ENCODE results near the gene PLEKHG3. TPM values are rescaled to one million over a fixed set of nuclear protein-coding genes. Genes with fewer than 3 reads are reported as not detected.

Gene PLEKHG3
- total RNA-seq, 1 donor from 2014 or later: 5.5 TPM

- Mint-ChIP-seq H3K27ac (no peak overlapping the region), H3K36me3 (ENCODE audit: low read depth) (peaks cover 2% of the 10 kb centered on the region)
Observed at GRCh38 chr14:64761441-64762043, 57.3 kb downstream of the PLEKHG3 start.

DNA sequence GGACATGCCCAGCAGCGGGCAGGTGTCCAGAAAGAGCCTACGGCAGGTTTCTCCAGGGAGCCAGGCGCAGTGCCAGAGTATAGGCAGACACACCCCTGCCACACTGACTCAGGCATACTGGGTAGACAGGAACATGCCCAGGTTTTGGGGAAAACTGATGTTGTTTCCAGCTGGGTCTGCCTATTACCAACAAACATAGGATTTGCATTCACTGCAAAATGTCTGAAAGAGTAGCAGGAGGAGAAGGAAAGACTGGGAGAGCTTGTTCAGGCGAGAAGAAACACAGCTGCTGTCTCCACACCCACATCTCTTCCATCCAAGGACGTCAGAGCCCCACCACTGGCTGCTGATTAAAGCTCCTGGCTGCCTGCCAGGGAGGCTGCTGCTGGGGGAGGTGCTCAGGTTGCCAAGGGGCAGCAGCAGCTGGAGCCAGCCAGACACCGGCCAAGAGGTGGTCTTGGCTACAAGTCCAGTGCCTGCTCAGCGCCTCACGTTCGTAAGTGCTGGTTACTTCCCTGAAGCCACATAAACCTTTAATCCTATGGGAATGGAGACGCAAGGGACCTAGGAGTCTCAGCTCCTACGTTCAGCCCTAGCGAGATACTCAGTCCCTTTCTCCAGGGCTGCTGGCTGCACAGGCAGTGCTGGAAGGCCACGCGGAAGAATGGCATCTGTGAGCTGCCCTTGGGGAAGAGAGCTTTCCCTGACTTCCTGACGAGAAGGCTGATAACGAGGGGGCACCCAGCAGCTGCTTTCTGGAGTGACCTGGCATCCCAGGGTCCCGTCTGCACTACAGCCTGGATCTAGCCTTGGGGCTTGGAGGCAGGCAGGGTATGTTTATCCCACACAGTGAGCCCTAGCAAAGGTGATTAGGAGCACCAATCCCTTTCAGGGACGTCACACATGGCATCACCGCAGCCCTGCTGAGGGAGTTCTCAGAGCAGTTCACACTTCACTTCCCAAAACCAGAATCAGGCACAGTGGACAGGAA lies 58.1 kb downstream of the PLEKHG3 start:
- Mint-ChIP-seq H3K27ac (no peak overlapping the region), H3K4me3 (no peak overlapping the region), H3K4me1 (ENCODE audit: low read depth) (peaks cover 68% of the 10 kb centered on the region), H3K9me3 (no peaks in the 10 kb centered on the region), H3K27me3 (ENCODE audit: insufficient read depth) (peaks cover 14% of the 10 kb centered on the region), H3K36me3 (ENCODE audit: low read depth) (peaks cover 2% of the 10 kb centered on the region)
- no peak for DNase-seq (ENCODE audit: low spot score)
- intact Hi-C loops (cut with micrococcal nuclease): loop anchor here (5.0 to 10.0 kb wide), 2 partner anchors 130 to 218 kb away; partner anchors contain the start of genes HSPA2 and PPP1R36

More at GRCh38 chr14:64761441-64762043, 57.3 kb downstream of the PLEKHG3 start:
- Mint-ChIP-seq H3K9me3 (no peaks in the 10 kb centered on the region), H3K4me1 (ENCODE audit: low read depth) (peaks cover 73% of the 10 kb centered on the region), H3K4me3 (no peak overlapping the region), H3K27me3 (ENCODE audit: insufficient read depth) (peaks cover 17% of the 10 kb centered on the region)
- no peak for DNase-seq (ENCODE audit: low spot score)
- intact Hi-C loops (cut with micrococcal nuclease): loop anchor here (5.0 to 10.0 kb wide), 2 partner anchors 131 to 217 kb away; partner anchors contain the start of genes HSPA2 and PPP1R36

- Mint-ChIP-seq H3K27ac (no peak overlapping the region), H3K4me1 (ENCODE audit: low read depth) (peaks cover 65% of the 10 kb centered on the region), H3K4me3 (no peak overlapping the region), H3K36me3 (ENCODE audit: low read depth) (peaks cover 2% of the 10 kb centered on the region), H3K9me3 (no peaks in the 10 kb centered on the region), H3K27me3 (ENCODE audit: insufficient read depth) (peaks cover 13% of the 10 kb centered on the region)
- intact Hi-C loops (cut with micrococcal nuclease): loop anchor here (5.0 to 10.0 kb wide), 2 partner anchors 129 to 218 kb away; partner anchors contain the start of genes HSPA2 and PPP1R36
- no peak for DNase-seq (ENCODE audit: low spot score)
Observed at GRCh38 chr14:64763085-64763782, 59.0 kb downstream of the PLEKHG3 start.

DNA sequence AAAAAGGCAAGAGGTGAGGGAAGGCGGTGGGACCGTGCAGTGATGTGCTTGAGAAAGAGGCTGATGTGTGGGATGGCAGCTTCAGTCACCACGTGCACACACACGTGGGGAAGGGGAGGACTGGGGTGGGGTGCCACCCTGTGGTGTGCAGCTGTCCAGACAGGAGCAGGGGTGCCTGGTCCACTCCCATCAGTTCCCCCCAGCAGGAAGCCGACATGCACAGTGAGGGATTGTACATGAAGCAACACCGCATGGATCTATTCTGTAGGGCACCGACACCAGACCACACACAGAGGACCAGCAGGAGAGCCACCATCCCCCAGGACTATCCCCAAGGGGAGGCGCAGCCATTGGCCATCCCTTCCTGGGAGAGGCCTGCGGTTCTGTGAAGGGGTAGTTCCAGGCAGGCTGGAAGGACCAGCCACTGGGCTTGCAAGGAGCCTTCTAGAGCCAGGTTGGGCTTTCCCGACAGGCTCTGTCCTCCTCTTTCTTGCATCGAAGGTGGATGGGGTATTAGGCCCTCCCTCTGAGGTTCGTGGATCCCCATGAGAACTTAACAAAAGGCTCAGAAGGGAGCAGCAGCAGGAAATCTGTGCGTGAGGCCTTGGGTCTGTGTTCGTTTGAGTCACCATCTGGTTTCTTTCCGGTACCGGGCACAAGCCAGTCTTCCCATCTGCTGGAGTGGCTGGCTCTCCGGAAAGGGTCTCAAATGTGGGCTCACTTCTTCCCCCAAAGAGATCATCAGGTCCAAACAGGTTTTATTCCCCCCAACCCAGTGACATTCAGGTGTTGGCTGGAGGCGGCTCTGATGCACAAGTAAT lies 59.8 kb downstream of the PLEKHG3 start:
- intact Hi-C loops (cut with micrococcal nuclease): loop anchor here (1.0 to 10.0 kb wide), 3 partner anchors 93 to 219 kb away; partner anchors contain the start of genes HSPA2 and PPP1R36
- Mint-ChIP-seq H3K4me3 (no peak overlapping the region), H3K27ac (no peak overlapping the region), H3K36me3 (ENCODE audit: low read depth) (peaks cover 2% of the 10 kb centered on the region), H3K4me1 (ENCODE audit: low read depth) (peaks cover 57% of the 10 kb centered on the region), H3K27me3 (ENCODE audit: insufficient read depth) (peaks cover 13% of the 10 kb centered on the region), H3K9me3 (no peaks in the 10 kb centered on the region)
- no peak for DNase-seq (ENCODE audit: low spot score)

DNA sequence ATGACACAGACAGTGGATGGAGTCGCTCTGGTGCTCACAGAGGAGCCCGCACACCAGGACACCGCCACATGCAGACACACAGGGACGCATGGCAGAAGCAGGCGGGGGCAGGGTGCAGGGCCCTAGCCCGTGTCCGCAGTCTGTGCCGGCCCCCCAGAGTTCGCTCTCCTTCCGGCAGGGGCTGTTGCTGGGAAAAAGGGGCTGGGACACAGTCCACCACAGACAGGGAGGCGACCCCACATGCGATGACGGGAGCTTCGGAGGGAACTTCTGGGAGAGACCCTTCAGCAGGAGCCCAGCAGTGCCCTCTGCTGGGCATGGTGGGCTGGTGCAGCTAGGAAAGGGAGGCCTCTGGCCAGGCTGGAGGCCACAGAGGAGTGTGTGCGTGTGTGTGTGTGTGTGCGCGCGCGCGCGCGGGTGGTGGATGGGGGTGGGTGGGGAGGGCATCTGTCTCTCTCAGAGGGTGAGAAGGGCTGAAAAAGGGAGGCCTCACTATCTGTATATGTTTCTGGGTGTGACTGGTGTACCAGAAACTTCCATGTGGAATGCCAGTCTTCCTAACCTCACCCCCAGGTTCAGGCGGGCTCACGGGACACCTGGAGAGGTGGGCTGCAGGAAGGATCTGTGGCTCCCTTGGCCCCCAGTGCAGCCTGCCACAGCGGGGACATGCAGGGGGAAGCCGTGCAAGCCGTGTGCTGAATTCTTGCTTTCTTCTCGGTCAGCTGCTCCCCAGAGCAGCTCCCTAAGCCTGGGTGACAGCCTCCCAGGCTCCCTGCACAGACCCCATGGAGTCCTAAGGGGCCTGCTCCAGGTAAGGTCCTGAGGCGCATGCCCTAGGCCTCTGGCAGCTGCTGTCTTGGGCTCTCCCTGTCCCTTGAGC lies 60.7 kb downstream of the PLEKHG3 start:
- H3K9me3 Mint-ChIP-seq: no peaks in the 10 kb centered on the region
- peak overlapping the region; percentile 27 for H3K4me3 Mint-ChIP-seq
- intact Hi-C loops (cut with micrococcal nuclease): loop anchor here (1.0 to 10.0 kb wide), 3 partner anchors 94 to 220 kb away; partner anchors contain the start of genes HSPA2 and PPP1R36
- H3K36me3 Mint-ChIP-seq (ENCODE audit: low read depth): peaks cover 2% of the 10 kb centered on the region
- peak; percentile 56 for DNase-seq (ENCODE audit: low spot score)
- peaks cover 13% of the 10 kb centered on the region for H3K27me3 Mint-ChIP-seq (ENCODE audit: insufficient read depth)
- H3K4me1 Mint-ChIP-seq (ENCODE audit: low read depth): peaks cover 52% of the 10 kb centered on the region
- H3K27ac Mint-ChIP-seq: no peak overlapping the region

DNA sequence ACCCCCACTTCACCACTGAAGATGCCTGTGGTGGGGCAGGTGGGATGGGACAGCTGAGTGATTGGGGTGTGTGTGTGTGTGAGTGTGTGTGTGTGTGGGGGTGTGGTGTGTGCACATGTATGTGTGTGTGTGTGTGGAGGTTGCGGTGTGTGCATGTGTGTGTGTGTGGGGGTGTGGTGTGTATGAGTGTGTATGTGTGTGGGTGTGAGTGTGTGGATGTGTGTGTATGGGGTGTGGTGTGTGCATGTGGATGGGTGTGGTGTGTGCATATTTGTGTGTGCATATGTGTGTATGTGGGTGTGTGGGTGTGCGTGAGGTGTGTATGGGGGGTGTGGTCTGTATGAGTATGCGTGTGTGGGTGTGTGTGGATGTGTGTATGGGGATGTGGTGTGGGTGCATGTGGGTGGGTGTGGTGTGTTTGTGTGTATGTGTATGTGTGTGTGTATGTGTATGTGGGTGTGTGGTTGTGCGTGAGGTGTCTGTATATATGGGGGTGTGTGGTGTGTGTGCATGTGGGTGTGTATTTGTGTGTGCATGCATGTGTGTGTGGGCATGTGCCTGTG lies 61.6 kb downstream of the PLEKHG3 start:
- Mint-ChIP-seq H3K27me3 (ENCODE audit: insufficient read depth) (peaks cover 9% of the 10 kb centered on the region), H3K4me1 (ENCODE audit: low read depth) (peaks cover 44% of the 10 kb centered on the region), H3K27ac (peak overlapping the region; percentile 25)

DNA sequence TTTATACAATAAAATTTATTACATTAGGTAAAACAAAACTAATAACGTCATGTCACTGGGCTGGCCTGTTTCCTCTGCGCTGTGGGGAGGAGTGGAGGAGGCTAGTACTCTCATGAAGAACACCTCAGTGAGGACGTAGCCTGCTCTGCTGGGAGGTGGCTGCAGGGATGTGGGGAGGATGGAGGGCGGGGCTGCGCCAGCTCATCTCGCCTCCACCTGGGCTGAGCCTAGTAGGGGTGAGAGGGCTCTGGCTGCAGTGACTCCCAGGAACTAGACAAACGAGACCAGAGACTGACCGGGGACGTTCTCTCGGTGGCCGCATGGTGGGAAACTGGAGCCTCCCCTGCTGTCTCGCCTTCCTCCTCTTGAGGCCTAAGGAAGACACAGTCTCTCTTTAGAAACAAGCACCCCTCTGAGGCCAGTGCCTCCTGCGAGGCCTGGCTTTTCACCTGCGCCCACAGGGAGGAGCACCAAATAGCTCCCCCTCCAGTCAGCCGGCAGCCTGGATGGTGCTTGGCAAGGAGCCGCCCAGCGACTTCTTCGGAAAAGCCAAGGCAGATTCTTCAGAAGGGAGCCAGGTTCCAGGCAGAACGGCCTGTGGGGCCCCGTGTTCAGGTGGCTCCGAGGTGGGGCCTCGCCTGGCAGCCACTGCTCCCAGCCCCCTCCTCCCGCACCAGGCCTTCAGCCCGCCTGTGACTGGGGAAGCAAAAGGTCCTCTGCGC lies 62.4 kb downstream of the PLEKHG3 start:
- Mint-ChIP-seq H3K27ac (no peak overlapping the region), H3K36me3 (ENCODE audit: low read depth) (peaks cover 2% of the 10 kb centered on the region), H3K4me1 (ENCODE audit: low read depth) (peaks cover 42% of the 10 kb centered on the region), H3K4me3 (no peak overlapping the region), H3K9me3 (no peaks in the 10 kb centered on the region), H3K27me3 (ENCODE audit: insufficient read depth) (peaks cover 7% of the 10 kb centered on the region)
- DNase-seq (ENCODE audit: low spot score): no peak
- intact Hi-C loops (cut with micrococcal nuclease): loop anchor here (10.0 kb wide), 1 partner anchor 222 kb away; the partner anchor contains the start of genes HSPA2 and PPP1R36

More for the DNA sequence above, 61.6 kb downstream of the PLEKHG3 start:
- Mint-ChIP-seq H3K9me3 (no peaks in the 10 kb centered on the region), H3K36me3 (ENCODE audit: low read depth) (peaks cover 2% of the 10 kb centered on the region), H3K4me3 (no peak overlapping the region)
- intact Hi-C loops (cut with micrococcal nuclease): loop anchor here (10.0 kb wide), 1 partner anchor 221 kb away; the partner anchor contains the start of genes HSPA2 and PPP1R36
- DNase-seq (ENCODE audit: low spot score): no peak

DNA sequence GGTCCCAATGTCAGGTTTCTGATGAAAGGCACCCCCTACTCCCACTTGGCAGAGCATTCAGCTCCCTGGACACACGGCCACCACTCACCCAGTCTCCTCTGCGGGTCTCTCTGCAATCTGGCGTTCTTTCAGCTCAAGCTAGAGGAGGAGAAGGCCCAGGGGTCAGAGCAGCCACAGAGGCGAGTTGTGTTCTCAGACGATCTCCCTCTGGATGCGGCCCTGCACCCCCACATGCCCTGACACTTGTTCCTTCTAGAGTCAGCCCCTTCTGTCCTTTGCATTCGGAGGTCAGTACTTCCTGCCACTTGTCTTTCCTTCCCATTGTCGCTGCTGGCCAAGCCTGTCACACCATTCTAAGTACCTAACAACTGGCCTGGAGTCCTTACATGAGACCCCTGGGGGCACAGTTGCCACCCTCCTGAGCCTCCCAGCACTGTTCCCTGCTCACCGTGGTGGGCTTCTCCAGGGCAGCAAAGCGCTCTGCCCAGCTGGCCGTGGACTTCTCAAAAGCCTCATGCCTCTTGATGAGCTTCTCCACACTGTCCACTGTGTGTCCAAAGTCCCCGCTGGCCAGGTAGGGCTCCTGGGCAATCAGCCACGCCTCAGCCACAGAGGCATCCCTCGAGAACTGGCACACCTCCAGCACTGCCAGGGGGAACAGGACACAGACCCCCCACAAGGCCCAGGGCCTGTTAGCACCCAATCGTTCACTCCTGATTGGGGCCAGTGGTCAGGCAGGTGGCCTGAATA lies 63.2 kb downstream of the PLEKHG3 start:
- no peak overlapping the region for H3K4me3 Mint-ChIP-seq
- H3K36me3 Mint-ChIP-seq (ENCODE audit: low read depth): no peaks in the 10 kb centered on the region
- intact Hi-C loops (cut with micrococcal nuclease): loop anchor here (10.0 kb wide), 1 partner anchor 223 kb away; the partner anchor contains the start of genes HSPA2 and PPP1R36
- no peaks in the 10 kb centered on the region for H3K9me3 Mint-ChIP-seq
- peak overlapping the region; percentile 20 for H3K27ac Mint-ChIP-seq
- peaks cover 4% of the 10 kb centered on the region for H3K27me3 Mint-ChIP-seq (ENCODE audit: insufficient read depth)
- DNase-seq (ENCODE audit: low spot score): no peak
- peaks cover 34% of the 10 kb centered on the region for H3K4me1 Mint-ChIP-seq (ENCODE audit: low read depth)

DNA sequence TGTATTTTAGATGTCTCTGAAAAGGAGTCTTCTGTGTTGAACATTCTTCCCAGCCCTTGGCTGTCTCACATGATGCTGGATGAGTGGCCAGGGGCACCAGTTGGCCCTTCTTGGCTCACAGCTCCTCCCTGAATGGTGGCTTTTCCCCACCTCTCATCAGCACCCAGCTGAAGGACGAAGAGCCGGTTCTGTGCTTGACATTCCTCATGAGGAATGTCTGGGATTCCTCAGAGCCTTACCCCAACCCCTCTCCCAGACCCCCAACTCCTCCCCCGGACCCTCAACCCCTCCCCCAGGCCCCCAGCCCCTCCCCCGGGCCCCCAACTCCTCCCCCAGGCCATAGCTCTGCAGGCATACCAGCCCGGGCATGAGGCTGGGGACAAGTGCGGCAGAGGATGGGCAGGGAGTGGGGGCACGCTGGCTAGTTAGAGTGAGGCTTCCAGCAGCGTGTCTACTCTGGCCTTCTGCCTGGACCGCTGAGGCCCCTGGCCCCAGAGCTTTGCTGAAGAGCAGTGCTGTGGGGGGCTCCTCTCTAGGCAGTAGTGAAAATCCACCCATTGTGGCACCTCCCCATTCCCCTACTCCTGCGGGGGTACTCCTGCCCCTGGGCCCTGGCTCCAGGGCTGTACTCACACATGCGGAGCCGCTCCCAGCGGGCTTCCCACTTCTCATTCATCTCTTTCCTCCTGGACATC lies 64.3 kb downstream of the PLEKHG3 start:
- Mint-ChIP-seq H3K27ac (no peak overlapping the region), H3K36me3 (ENCODE audit: low read depth) (no peaks in the 10 kb centered on the region), H3K4me1 (ENCODE audit: low read depth) (peaks cover 26% of the 10 kb centered on the region), H3K27me3 (ENCODE audit: insufficient read depth) (no peaks in the 10 kb centered on the region), H3K9me3 (no peaks in the 10 kb centered on the region), H3K4me3 (no peak overlapping the region)
- no peak for DNase-seq (ENCODE audit: low spot score)
- intact Hi-C loops (cut with micrococcal nuclease): loop anchor here (10.0 kb wide), 1 partner anchor 224 kb away; the partner anchor contains the start of genes HSPA2 and PPP1R36

All from activated T-helper 1 cell treated with anti-CD3 and anti-CD28 coated beads, Interleukin-12 subunit alpha, Interleukin-12 subunit beta, Interleukin-2, Interleukin-4 antibody, amounts not matched to agents 30 ng/mL and 10 ng/mL and 1 ng/mL, durations not matched to agents 14 hours and 24 hours and 36 hours (primary cell).